Measurements from ENCODE around the gene PKNOX2.

The PKNOX2 gene

GRCh38 chr11:125174686-125175085 lies 10.1 kb downstream of the PKNOX2 start:
- DNase-seq = no peak

- DNase-seq = no peak
These were observed 10.6 kb downstream of the PKNOX2 start for GRCh38 chr11:125175166-125175565.

- no peak for DNase-seq
These were observed 11.5 kb downstream of the PKNOX2 start for GRCh38 chr11:125175896-125176575.

GRCh38 chr11:125176866-125177265 lies 12.3 kb downstream of the PKNOX2 start:
- DNase-seq = no peak

GRCh38 chr11:125177543-125177942 lies 13.0 kb downstream of the PKNOX2 start:
- no peak for DNase-seq

- DNase-seq = no peak
These were observed 14.8 kb downstream of the PKNOX2 start for GRCh38 chr11:125179346-125179745.

- DNase-seq = no peak
These were observed 15.3 kb downstream of the PKNOX2 start for GRCh38 chr11:125179895-125180294.

GRCh38 chr11:125180413-125181305 lies 16.1 kb downstream of the PKNOX2 start:
- DNase-seq = no peak

GRCh38 chr11:125182573-125182972 lies 18.0 kb downstream of the PKNOX2 start:
- no peak for DNase-seq

- no peak for DNase-seq
These were observed 19.1 kb downstream of the PKNOX2 start for GRCh38 chr11:125183641-125184040.

- DNase-seq = no peak
These were observed 23.5 kb downstream of the PKNOX2 start for GRCh38 chr11:125188021-125188420.

GRCh38 chr11:125190566-125190965 lies 26.0 kb downstream of the PKNOX2 start:
- no peak for DNase-seq

- no peak for DNase-seq
These were observed 27.6 kb downstream of the PKNOX2 start for GRCh38 chr11:125192183-125192582.

- no peak for DNase-seq
These were observed 28.3 kb downstream of the PKNOX2 start for GRCh38 chr11:125192717-125193415.

GRCh38 chr11:125193416-125193726 lies 28.8 kb downstream of the PKNOX2 start:
- DNase-seq = no peak

GRCh38 chr11:125193841-125194240 lies 29.3 kb downstream of the PKNOX2 start:
- no peak for DNase-seq

- DNase-seq = no peak
These were observed 35.4 kb downstream of the PKNOX2 start for GRCh38 chr11:125199915-125200314.

- no peak for DNase-seq
These were observed 35.9 kb downstream of the PKNOX2 start for GRCh38 chr11:125200441-125200840.

GRCh38 chr11:125201525-125202141 lies 37.1 kb downstream of the PKNOX2 start:
- no peak for DNase-seq

- no peak for DNase-seq
These were observed 37.9 kb downstream of the PKNOX2 start for GRCh38 chr11:125202362-125202880.

GRCh38 chr11:125202977-125203376 lies 38.4 kb downstream of the PKNOX2 start:
- DNase-seq = no peak

- no peak for DNase-seq
These were observed 43.4 kb downstream of the PKNOX2 start for GRCh38 chr11:125207866-125208425.

GRCh38 chr11:125210066-125210465 lies 45.5 kb downstream of the PKNOX2 start:
- DNase-seq = no peak

Data from SHP77 (cell line).